GM21786 (cell line): ENCODE data around the gene PRRG2.
A peak's percentile ranks its signal among the peaks of the same experiment; 100 is the strongest.

ENCODE experiments used
- ATAC-seq: cut with Tn5 transposase; IDR thresholded peaks from one replicate; pipeline ENCODE4 v1.9.1; 2021; ENCODE audit not compliant: unreplicated experiment

Gene PRRG2

GRCh38 chr19:49581007-49581508 is at the start of gene PRRG2:
Gene PRRG2, plus strand, starts transcription at chr19:49581316. Its CDS starts 1,904 bp downstream, at chr19:49583220.
- no peak for ATAC-seq

GRCh38 chr19:49533551-49534488 is 47.3 kb upstream of the PRRG2 start:
- peak; percentile 79 for ATAC-seq

- ATAC-seq, result no peak
These were observed 46.3 kb upstream of the PRRG2 start for GRCh38 chr19:49534632-49535385.

- ATAC-seq, result no peak
These were observed 44.1 kb upstream of the PRRG2 start for GRCh38 chr19:49536921-49537462.

GRCh38 chr19:49538643-49539042 is 42.5 kb upstream of the PRRG2 start:
- ATAC-seq, result no peak

- ATAC-seq, result no peak
These were observed 41.7 kb upstream of the PRRG2 start for GRCh38 chr19:49539192-49539952.

- no peak for ATAC-seq
These were observed 39.2 kb upstream of the PRRG2 start for GRCh38 chr19:49541914-49542313.

GRCh38 chr19:49542446-49542845 is 38.7 kb upstream of the PRRG2 start:
- no peak for ATAC-seq

GRCh38 chr19:49543032-49543431 is 38.1 kb upstream of the PRRG2 start:
- ATAC-seq, result no peak

- ATAC-seq, result no peak
These were observed 37.0 kb upstream of the PRRG2 start for GRCh38 chr19:49544154-49544553.

GRCh38 chr19:49546825-49547565 is 34.1 kb upstream of the PRRG2 start:
- ATAC-seq, result no peak

GRCh38 chr19:49549045-49549444 is 32.1 kb upstream of the PRRG2 start:
- no peak for ATAC-seq

GRCh38 chr19:49551531-49551930 is 29.6 kb upstream of the PRRG2 start:
- no peak for ATAC-seq

GRCh38 chr19:49552749-49553148 is 28.4 kb upstream of the PRRG2 start:
- no peak for ATAC-seq

- no peak for ATAC-seq
These were observed 27.5 kb upstream of the PRRG2 start for GRCh38 chr19:49553451-49554271.

- no peak for ATAC-seq
These were observed 26.4 kb upstream of the PRRG2 start for GRCh38 chr19:49554701-49555181.

GRCh38 chr19:49555600-49556411 is 25.3 kb upstream of the PRRG2 start:
- ATAC-seq, result no peak
